Activated T-cell treated with anti-CD3 and anti-CD28 coated beads, Interleukin-2, amount 50 U/mL, for 48 hours (primary cell): ENCODE data around the gene ACP1.

Source experiments
- DNase-seq, 2 experiments: peaks; one replicate each; pipeline ENCODE4 v3.0.0-alpha.2; 2020

The ACP1 gene

DNA sequence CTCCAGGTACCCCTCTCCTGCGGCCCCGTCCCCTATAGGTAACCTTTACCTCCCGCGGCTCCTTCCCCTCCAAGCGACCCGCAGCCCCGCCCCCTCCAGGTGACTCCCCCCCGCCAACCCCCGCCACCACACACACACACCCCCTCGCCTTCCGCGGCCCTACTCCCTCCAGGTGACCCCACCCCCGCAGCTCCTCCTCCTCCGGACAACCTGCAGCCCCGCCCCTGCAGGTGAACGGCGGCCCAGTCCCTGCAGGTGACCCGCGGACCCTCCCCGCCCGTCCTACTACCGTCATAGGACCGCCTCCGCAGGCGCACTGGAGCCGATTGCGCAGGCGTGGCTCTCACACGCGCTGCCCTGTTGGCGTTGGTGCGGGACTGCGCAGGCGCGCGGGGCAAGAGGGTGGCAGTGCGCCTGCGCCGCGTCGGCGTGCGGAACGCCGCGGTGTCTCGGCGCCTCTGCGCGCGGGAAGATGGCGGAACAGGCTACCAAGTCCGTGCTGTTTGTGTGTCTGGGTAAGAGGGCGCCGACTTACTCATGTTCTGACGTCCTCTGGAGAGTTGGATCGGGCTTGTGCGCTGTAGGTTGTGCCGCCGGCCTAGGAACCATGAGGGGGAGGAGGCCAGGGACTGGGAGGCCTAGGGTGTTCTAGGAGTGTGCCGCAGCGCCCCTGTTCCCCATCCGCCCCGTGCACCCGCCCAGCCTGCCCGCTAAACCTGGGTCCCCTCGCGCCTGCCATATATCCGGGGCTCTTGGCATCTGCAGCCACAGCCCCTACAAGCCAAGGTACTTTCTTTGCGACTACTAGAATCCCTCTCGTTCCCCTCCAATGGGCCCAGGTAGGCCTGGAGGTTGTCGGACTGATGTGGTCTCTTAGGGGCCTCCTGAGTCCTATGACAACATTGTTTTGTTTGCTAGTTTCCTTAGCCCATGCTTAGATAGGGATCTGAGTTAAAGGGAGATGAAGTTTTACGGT lies at the start of gene ACP1:
TSS of gene ACP1 (plus strand) at position 455 of the 976 bp plus-strand sequence. CDS start at position 473, 18 bp downstream.
- peak; percentile 93 to 96 for DNase-seq

DNA sequence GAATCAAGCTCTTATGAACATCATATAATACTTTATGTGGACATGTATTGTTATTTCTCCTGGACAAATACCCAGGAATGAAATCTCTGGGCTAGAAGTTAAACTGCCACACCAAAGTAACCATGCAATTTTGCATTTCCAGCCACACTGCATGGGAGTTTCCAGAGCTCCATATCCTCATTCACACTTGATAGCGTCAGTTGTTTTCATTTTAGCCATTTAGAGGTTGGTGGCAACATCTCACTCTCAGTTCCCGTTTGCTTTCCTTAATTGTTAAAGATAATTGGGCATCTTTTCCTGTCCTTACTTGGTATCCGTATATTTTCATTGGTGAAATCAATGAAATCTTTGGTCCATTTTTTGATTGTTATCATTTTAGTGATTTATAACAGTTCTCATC lies 48.7 kb upstream of the ACP1 start:
- no peak for DNase-seq

GRCh38 chr2:223451-223850 lies 41.3 kb upstream of the ACP1 start:
- no peak for DNase-seq

DNA sequence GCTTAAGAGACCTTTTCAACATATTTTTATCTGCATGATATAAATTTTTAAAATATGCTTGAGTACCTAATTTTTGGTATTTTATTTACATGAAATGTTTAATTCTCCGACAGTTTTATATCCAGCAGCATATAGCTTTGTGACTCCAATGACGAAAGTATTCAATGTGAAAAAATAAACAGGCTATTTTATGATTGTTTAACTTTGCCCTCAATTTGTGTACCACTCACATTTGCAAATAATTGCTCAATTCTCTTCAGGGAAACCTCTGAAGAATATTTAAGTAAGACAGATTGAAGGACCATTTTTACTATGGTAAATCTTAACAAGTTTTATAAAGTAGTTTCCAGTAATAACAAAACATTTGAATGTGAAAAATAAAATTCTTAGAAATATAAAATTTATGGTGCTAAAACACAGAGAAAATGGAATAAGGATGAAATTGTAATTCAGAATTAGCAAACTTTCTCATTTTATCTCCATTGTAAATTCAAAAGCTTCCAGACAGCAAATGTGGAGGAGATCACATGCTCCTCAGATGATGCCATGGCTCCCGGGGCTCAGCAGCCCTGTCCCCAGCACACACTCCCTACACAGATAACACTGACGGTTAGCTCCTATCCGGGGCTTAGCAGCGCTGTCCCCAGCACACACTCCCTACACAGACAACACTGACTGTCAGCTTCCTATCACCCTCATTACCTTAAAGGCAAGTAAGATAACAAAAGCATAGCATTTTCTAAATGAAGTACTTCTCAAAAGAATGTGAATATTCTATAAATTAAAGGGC lies 40.6 kb upstream of the ACP1 start:
- DNase-seq, result no peak

GRCh38 chr2:228115-228514 lies 36.6 kb upstream of the ACP1 start:
- DNase-seq, result no peak

DNA sequence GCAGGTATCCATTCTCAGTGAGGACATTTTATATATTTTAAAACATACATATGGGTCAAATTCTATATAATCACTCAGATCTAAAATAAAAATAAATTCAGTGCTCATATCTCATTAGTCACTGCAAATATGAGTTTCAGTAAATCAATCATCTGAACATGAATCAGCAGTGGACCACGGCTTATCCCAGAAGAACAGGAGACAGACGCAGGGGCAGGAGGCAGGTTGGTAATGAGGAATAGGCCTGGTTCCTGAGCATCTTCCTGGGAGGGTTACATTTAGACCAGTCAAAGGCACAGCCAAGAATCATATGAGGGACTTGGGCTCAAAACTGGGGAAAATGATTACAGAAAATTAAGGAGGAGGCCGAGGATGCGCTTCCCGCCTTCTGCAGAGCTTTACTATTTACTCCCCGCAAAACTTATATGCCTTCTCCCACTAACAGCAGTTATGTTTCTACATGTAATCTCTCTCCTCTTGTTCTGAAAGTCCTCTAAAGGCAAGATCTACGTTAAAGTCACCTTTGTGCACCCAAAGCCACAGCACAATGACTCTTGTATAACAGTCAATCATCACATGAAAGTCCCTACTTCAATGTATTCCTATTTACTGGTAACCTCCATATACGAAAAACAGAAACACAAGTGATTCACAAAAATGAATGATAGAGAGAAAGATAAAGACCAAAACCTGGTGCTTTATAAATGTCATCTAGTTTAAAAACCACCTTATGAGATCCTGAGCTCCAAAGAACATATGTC lies 36.0 kb upstream of the ACP1 start:
- DNase-seq, result no peak

- DNase-seq, result no peak
These were observed 33.1 kb upstream of the ACP1 start for GRCh38 chr2:231521-232185.

- DNase-seq, result no peak
These were observed 31.7 kb upstream of the ACP1 start for GRCh38 chr2:233030-233429.

DNA sequence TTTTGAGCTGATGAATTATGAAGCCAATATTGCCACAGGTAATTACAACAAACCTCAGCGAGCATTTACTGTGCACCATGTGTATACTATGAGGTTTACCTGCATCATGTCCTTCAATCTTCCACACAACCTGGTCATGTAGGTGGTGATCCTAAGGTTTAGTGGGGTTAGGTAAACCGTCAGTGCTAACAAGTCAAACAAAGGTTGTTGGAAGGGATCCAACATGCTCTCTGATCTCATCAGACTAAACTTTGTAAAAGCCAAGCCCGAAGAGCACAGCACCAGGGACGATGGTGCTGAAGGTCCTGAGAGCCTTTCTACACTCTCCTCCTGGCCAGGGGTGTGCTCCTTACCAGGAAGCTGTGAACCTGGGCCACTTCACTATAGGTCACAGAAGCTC lies 30.3 kb upstream of the ACP1 start:
- DNase-seq, result no peak

DNA sequence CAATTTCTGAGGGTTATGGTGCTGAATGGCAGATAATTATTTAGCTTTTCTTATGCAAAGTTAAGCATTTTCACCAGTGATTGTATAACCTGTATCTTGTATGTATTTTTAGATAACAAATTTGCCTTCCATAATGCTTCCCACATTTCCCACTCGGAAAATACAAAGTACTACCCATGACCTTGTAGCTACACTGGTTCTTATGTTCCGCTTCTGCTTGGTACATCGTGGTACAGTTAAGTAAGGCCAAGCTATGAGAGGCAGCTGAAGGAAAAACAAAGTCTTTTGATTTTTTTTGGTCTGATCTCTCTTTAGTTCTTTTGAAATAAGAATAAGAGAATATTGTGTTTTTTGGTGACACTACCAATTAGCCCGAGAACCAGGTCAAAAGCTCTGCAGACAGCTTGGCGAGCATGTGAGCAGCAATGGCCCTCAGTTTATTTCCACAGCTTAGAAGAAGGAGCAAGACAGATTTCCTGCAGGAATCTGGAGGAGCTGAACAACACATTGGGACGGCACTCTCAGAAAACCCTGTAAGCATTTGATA lies 27.7 kb upstream of the ACP1 start:
- DNase-seq, result no peak

- no peak for DNase-seq
These were observed 26.9 kb upstream of the ACP1 start for GRCh38 chr2:237878-238277.

DNA sequence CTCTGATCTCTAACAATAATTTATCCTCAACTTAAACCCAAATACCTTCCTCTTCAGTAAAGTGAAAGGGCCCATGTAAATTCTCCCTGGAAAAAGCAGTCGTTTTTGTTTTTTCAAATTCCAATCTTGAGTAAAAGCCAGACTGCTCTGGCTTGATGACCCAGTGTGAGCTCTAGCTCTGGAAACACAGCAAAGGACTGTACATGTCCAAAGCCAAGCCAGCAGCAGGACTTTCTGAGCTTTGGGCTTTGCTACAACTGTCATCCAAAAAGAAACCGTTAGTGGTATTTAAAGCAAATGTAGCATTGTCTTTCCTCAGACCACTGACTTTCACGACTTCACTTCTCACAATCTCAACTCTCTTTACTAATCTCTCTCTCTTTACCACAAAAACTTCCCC lies 26.3 kb upstream of the ACP1 start:
- DNase-seq, result no peak

DNA sequence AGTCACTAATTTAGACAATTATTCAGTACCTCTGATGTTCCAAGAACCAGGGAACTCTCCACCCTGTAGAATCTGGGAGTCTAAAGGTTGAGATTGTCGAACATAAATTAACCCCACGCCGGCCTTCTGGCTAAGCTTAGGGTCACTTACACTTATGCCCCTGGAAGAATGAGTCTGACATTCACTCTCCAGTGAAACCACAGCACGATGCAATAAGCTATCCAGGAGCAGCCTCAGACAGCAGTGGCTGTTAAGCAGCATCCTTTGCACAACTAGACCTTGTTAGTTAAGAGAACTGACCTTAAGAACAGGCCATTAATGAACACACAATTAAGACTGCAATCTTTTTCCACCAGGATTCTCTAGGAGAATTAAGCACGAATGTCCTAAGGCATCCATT lies 25.9 kb upstream of the ACP1 start:
- DNase-seq, result no peak

DNA sequence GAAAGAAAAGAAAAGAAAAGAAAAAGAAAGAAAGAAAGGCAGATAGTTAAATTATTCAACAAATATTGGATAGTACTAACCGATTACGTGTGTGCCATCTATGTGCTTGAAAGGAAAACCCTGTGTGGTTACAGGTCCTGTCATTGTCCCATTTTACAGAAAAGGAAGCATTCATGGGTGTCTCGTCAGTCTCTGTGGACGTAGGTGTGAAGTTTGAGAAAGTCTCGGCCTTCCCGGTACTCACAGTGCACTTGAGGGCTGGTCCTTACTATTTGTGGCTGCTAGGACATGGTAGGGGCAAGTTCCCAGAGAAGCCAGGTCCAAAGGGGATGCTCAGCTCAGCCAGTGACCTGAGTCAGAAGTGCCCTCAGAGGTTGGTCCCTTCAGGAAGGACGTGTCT lies 20.2 kb upstream of the ACP1 start:
- no peak for DNase-seq

- no peak for DNase-seq
These were observed 18.1 kb upstream of the ACP1 start for GRCh38 chr2:246489-247144.

DNA sequence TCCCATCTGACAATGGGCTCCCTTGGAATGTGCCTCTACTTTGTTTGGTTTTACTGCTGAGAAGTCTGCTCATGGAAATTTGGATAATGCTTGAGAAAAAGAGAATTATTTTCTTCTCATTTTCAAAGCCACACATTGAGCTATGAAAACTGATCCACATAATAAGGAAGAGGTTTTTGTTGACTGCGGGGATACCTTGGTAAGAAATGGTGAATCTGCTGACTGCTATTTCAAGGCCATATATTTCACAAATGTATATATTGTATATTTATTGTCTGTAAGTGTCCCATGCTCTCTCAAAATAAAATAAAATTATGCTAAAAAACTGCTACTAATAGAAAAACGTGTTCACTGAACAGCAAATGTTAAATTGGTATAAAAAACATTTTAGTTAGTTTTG lies 16.0 kb upstream of the ACP1 start:
- DNase-seq, result no peak

DNA sequence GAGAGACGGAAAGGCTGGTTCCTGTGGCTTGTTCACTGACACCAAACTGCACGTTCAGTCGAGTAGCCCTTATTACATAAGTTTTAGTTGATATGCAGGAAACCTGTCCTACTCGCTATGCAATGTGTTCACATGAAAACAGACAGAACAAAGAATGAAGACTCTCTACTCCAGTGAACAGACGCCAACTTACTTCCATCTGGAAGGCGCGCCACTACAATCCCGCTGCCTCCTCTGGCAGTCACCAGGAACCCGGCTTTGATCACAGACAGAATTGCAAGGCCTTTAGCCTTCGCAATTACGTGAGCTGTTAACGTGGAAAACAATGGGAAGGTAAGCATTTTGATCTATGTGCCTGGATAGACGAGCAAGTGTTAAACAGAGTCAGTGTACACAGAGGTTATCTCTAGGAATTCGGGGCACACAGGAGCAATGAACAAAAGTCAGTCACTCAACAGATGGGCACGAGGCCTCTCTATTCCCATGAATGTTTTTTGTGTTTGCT lies 15.2 kb upstream of the ACP1 start:
- no peak for DNase-seq

DNA sequence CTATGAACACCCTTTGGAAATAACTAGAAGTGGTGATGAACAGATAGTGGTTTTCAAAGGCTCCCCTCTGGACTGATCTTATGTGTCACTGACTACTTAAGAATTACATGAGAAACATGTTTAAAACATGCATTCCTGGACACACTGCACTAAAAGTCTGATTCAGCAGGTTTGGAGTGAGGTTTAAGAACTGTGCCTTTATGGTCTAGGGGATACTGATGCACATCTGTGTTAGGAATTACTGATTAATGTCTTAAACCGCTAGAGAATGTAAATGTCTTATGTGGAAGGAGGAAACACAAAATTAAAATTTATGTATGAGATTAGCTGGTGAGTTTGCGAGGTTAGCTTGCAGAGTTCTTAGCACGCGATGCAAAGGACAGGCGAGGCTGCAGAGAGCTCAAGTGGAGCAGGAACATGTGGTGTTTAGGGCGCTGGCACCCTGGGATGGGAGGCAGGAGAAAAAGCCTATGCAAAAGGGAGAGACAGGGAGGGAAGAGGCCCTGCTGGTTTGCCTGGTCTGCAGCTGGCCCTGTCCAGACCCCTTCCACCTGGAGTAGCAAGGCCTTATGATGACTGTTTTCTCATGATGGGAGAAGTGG lies 12.6 kb upstream of the ACP1 start:
- no peak for DNase-seq

DNA sequence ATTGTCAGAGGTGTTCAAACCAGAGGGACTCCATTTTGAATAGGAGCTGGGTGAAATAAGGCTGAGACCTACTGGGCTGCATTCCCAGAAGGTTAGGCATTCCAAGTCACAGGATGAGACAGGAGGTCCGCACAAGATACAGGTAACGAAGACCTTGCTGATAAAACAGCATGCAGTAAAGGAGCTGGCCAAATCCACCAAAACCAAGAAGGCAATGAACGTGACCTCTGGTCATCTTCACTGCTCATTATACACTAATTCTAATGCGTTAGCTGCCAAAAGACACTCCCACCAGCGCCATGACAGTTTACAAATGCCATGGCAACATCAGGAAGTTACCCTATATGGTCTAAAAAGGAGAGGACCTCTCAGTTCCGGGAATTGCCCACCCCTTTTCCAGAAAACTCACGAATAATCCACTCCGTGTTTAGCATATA lies 11.5 kb upstream of the ACP1 start:
- no peak for DNase-seq

- no peak for DNase-seq
These were observed 10.5 kb upstream of the ACP1 start for GRCh38 chr2:254241-254640.

DNA sequence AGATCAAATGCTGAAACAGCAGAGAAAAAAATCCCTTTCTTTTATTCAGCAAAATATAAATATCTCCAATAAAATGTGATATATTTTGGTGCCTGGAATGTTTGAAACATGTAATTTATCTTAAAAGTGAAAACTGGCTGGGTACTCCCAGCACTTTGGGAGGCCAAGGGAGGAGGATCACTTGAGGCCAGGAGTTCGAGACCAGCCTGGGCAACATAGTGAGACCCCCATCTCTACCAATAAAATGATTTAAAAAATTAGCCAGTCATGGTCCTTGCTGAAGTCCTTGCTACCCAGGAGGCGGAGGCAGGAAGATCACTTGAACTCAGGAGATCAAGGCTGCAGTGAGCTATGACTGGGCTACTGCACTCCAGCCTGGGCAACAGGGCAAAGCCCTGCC lies 9.6 kb upstream of the ACP1 start:
- DNase-seq, result no peak
